Vagina (tissue), 2 donors: ENCODE results near the gene MRGPRX3.

ENCODE experiments used
- POLR2A ChIP-seq, 2 donors: fragments of 450-650 bp; IDR thresholded peaks; one replicate each; pipeline ENCODE4 v1.6.1; 2017; ENCODE audit warnings: antibody characterized with exemption in 2 of 2, mild to moderate bottlenecking in 2 of 2, moderate library complexity in 2 of 2
- POLR2AphosphoS5 ChIP-seq, 2 donors: sonication (generic); formaldehyde crosslinking; IDR thresholded peaks; one replicate each; pipeline ENCODE4 v1.9.0; 2017; ENCODE audit warnings: antibody characterized with exemption in 2 of 2, mild to moderate bottlenecking in 2 of 2, low read depth in 1 of 2; ENCODE audit not compliant: insufficient read depth in 1 of 2
- TF ChIP-seq, protein P1 (sequence below), 3 experiments: fragments of 450-650 bp in 2 of 3; fragments of 200-600 bp in 1 of 3; sonication (generic) in 1 of 3; IDR thresholded peaks; one replicate each; pipeline ENCODE4 v1.5.1; 2017 to 2019; ENCODE audit warnings: antibody characterized with exemption in 3 of 3, mild to moderate bottlenecking in 2 of 3, moderate library complexity in 2 of 3

DNA sequence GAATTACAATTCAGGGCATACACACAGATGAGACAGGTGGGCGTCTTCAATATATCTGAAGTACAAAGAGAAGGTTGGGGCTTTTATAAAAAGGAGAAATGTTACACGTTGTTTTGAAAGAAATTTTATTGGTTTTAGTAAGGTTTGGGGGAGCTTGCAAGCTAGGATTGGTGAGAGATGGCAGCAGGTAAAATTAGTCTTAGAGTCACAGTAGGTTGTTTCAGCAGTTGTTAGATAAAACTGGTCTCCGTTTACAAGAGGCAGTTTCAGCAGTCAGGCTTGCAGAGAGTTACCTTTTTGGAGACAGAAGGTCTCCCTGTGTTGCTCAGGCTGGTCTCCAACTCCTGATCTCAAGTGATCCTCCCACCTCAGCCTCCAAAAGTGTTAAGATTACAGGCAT lies 24.1 kb upstream of the MRGPRX3 start:
- TF ChIP-seq, protein P1, sequence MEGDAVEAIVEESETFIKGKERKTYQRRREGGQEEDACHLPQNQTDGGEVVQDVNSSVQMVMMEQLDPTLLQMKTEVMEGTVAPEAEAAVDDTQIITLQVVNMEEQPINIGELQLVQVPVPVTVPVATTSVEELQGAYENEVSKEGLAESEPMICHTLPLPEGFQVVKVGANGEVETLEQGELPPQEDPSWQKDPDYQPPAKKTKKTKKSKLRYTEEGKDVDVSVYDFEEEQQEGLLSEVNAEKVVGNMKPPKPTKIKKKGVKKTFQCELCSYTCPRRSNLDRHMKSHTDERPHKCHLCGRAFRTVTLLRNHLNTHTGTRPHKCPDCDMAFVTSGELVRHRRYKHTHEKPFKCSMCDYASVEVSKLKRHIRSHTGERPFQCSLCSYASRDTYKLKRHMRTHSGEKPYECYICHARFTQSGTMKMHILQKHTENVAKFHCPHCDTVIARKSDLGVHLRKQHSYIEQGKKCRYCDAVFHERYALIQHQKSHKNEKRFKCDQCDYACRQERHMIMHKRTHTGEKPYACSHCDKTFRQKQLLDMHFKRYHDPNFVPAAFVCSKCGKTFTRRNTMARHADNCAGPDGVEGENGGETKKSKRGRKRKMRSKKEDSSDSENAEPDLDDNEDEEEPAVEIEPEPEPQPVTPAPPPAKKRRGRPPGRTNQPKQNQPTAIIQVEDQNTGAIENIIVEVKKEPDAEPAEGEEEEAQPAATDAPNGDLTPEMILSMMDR (IDR thresholded peaks at IDR 0.05), result no peak
- TF ChIP-seq POLR2A (IDR thresholded peaks at IDR 0.05) (no peak), POLR2AphosphoS5 (IDR thresholded peaks at IDR 0.05; ENCODE audit: insufficient read depth in 1 of 2, low read depth in 1 of 2) (no peak)
